ENCODE data around the gene TTC3.

TTC3 gene

DNA sequence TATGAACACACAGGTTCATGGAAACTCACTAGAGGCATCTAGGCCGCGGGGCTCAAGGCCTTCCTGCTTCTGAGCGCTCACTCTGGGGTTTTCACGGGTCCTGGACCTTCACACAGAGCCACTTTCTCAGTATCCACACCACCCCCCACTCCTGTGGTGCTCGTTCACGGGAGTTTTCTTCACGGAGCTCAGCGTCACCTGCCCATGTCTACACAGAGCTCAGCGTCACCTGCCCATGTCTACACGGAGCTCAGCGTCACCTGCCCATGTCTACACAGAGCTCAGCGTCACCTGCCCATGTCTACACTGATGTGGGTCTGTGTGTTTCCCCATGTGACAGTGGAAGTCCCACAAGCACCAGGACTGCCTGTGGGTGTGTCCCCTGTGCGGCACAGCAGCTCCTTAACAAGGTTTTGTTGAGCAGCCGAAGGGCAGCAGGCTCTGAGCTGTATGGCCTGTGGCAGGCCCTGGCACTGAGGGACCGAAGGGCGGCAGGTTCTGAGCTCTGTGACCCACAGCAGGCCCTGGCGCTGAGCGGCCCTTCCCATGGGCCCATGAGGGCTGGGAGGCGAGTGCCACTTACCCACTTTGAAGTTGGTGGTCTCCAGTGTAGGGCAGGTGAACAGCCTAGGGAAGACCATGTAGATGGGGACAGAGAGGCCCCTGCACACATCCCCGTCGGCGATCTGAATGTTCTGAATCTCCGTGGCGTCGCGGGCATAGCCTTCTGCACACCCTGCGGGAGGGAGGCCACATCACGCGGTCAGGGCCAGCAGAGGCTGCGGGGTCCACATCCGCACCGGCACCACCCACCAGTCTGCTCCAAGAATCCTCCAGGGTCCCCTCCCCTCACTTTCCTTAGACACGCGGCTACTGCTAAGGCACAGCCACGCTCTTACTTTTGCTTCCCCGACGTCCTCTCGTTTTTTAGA is 154.3 kb downstream of the TTC3 start:
- no peak for FAIRE-seq

- no peak for FAIRE-seq
Observed at GRCh38 chr21:37228003-37228400, 154.9 kb downstream of the TTC3 start.

- no peak for FAIRE-seq
Observed at GRCh38 chr21:37230632-37231248, 157.7 kb downstream of the TTC3 start.

GRCh38 chr21:37231249-37231645 is 158.2 kb downstream of the TTC3 start:
- FAIRE-seq: no peak

GRCh38 chr21:37231671-37232070 is 158.6 kb downstream of the TTC3 start:
- no peak for FAIRE-seq

GRCh38 chr21:37232274-37233018 is 159.4 kb downstream of the TTC3 start:
- no peak for FAIRE-seq

DNA sequence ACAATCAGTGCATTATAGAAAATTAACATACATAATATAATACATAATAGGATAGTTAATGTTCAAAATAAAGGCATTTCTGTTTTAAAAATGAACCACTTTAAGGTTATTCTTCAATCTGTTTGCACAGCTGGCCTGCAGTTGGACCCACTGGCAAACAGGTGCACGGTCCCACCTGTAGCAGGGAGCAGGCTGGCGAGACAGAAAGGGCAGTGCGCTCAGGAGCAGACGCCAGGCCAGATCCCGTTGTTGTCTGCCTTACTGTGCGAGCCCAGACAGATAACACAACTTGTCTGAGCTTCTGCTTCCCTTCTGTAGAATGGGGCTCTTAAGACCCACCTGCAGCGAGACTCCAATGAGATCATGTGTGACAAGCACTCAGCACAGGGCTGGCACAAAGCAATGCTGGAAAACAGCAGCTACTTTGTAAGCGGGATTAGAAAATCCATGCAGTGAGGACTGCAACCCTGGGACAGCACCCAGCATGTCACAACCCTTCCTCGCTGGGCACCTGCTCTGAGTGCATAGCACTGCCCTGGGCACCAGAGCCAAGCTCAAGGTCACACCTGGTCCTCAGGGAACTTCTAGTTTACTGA is 160.6 kb downstream of the TTC3 start:
- no peak for FAIRE-seq

- FAIRE-seq: no peak
Observed at GRCh38 chr21:37237346-37237745, 164.3 kb downstream of the TTC3 start.

GRCh38 chr21:37237764-37238163 is 164.7 kb downstream of the TTC3 start:
- no peak for FAIRE-seq

DNA sequence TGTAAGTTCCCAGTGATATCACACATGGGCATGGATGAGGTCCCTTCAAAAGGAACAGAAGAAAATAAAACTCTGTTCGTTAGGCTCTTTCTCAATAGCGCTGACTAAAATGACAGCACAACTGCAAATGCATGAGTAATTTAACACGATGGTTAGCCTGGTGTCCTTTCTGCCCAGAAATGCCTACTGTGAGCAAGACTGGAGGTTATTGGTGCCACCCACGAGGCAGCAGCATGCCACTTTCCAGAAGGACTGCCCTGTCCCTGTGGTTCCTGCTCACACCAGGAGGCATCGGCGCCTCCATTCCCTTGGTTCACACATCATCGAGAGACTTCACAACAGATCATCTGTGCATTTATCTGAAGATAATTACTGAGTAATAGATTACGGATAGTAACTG is 167.9 kb downstream of the TTC3 start:
- no peak for FAIRE-seq

- FAIRE-seq: no peak
Observed at GRCh38 chr21:37241426-37241825, 168.4 kb downstream of the TTC3 start.

GRCh38 chr21:37243961-37244360 is 170.9 kb downstream of the TTC3 start:
- no peak for FAIRE-seq

- FAIRE-seq: no peak
Observed at GRCh38 chr21:37244501-37245095, 171.5 kb downstream of the TTC3 start.

GRCh38 chr21:37245151-37245550 is 172.1 kb downstream of the TTC3 start:
- no peak for FAIRE-seq

- FAIRE-seq: no peak
Observed at GRCh38 chr21:37248298-37248697, 175.2 kb downstream of the TTC3 start.

- FAIRE-seq: no peak
Observed at GRCh38 chr21:37249112-37249904, 176.3 kb downstream of the TTC3 start.

DNA sequence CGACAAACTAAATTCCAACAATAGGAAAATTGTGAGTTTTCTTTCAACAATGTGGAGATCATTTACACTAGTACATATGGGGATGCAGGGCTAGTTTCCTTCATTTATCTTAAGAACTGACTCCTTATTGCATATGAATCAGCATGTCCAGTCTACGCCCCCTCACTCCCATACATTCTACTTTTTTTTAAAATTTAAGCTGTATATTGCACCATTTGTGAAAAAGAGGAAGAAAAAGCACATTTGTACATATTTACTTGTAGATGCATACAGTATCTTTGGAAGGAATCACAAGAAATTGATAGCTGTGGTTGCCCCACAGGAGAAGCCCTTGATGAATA is 178.2 kb downstream of the TTC3 start:
- FAIRE-seq: no peak

All from A204.1 (cell line).